ENCODE results near the gene ASIC2.

ASIC2 gene

GRCh38 chr17:33057564-33057963, 235.5 kb downstream of the ASIC2 start:
- no peak for DNase-seq (ENCODE audit: low read depth)

- no peak for DNase-seq (ENCODE audit: low read depth)
Observed at GRCh38 chr17:33056399-33057146, 236.5 kb downstream of the ASIC2 start.

DNA sequence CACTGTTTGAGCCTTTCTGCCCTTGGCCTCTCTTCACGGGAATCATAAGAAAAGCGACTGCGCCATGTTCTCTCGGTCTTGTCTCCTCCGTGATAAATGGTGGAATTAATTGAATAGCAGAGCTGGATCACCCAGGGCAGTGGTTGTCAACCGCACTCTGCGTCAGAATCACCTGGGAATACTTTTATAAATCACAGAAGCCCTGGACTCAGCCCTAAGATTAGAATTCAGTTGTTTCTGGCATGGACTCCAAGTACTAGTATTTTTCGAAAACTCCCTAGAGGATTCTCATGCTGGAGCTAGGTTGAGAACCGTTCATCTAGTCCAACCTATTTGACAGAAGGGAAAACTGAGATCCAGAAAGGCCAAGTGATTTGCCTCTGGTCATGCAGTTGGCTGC, 237.3 kb downstream of the ASIC2 start:
- DNase-seq (ENCODE audit: low read depth) = no peak

DNA sequence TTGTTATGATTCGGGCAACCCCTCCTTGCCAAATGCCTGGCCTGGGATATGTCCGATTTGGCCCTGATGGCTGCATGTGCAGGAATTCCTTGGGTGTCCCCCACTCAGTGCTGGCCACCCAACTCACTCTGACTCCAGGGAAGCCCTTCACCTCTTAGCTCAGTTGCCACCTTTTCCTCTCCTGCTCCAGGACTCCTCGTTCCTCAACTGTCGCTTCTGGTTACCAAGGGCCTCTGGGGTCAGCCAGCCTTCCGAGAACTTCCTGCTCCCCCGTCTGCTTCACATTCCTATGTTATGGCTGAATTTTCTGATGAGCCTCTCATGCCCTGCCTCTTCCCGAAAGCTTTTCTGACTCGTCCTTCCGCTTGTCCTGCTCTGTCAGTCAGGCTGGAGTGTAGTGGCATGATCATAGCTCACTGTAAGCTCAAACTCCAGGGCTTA, 237.9 kb downstream of the ASIC2 start:
- DNase-seq (ENCODE audit: low read depth) = no peak

DNA sequence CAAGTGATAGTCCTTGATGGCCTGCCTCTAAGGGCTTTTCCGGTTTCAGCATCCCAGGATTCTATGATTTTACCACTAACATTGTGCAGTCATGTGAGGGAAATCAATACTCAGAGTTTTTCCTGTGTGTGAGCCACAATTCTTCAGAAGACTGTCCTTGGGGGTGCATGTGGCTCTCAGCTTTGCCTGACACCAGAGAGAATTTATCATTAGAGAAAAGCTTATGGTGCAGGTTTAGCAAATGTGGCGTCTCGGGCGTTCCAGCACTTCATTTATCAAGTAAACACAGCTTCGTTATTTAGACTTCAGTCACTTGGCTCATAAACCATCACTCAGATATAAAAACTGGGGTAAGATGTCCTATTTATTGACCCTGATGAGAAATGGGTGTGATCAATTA, 238.7 kb downstream of the ASIC2 start:
- DNase-seq (ENCODE audit: low read depth) = no peak

DNA sequence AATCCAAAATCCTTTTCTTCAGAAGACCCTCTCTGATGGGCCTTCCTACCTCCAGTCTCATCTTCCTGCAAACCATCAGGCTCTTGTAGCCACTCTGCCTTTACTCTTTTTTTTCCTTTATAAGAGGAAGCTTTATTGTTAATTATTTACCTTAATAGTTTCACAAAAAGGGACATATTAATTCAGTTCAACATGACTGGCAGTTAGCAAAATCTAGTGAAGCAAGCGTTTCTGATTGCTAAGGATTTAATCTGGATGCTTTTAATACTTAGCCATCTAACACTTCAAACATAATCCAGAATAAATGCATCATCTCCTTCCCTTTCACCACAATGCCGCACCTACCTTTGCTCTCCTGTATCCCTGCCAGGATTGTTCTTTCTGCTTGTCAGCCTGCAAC, 239.4 kb downstream of the ASIC2 start:
- DNase-seq (ENCODE audit: low read depth) = no peak

DNA sequence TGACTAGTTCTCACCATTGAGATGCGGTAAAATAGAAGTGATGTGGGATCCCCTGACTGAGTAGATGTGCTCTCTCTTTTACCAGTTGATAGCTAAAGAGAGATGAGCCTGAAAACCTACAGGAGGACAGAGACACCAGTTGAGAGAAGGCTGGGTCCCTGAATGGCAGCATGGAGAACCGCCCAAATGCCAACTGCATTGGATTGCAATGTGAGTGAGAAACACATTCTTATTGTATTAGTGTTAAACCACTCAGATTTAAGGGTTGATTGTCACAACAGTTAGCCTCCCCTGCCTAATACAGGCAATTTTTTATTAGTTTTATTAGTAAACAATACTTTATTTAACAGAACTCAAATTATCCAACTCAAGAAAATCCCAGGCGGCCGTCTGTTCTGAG, 240.2 kb downstream of the ASIC2 start:
- no peak for DNase-seq (ENCODE audit: low read depth)

- DNase-seq (ENCODE audit: low read depth) = no peak
Observed at GRCh38 chr17:33050611-33051140, 242.4 kb downstream of the ASIC2 start.

DNA sequence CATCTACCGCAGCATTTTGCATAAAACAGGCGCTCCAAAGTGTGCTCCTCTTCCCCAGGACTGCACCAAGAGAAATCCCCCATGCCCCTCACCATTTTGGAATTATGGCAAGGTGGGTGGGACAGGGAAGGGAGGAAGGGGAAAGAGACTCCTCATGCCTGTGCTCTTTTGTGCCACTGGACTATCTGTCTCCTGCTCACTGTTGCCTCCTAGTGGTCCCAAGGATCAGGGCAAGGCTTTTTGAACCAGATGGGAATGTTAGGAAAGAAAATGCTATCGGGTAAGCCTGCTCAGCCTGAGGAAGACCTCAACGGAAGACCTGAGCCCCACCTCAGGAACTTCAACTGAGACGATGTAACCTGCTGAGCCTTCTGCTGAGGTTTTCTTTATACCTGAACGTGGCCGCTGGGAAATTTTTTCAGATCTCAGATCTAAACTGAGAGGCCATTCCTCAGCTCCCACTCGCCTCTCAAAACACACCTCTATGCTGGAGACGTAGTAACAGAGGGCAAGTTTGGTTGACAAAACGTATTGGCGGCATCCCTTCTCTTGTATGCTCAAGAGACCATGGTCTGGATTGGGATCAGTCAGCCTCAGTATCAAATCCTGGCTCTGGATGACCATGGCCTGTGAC, 243.2 kb downstream of the ASIC2 start:
- peak; percentile 21 for DNase-seq (ENCODE audit: low read depth)

DNA sequence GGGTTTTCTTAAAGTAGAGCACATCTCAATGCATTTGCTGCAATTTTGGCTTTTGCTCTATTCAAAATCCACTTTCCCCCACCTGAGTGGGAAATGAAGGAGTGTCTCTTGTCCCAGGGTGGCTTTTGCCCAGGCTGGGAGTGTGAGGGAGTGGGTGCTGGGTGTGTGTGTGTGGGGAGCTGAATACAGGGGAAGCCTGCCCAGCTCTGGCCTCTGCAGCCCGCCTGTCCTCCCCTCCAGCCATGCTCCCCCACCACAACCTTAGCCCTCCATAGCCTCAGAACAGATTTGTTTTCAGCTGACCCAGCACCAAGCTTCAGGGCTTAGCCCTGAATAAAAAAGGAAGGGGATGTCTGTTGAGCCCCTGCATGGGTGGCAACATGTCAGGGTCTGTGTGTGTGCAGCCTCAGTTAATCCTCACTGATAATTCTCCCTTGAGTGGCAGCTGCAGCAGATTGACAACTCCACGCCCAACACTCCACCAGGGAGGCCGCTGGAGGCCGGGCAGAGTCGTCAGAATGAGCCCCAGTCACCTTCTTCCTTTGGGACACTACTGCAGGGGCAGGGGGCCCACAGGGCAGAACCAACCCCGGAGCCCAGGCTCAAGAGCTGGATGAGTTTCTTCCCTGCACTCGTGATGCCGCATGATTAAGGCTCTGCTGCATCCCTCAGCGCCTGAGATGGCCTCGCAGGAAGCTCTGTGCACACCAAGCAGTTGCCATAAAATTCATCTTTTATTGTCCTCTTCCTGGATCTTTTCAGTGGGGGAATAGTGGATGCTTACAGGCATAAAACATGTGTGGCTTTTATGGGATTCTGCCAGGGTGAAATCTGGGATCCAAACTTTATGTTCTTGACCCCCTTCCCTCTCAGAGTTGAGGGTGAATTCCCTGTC, 246.5 kb downstream of the ASIC2 start:
- DNase-seq (ENCODE audit: low read depth) = no peak

GRCh38 chr17:33045216-33045615, 247.9 kb downstream of the ASIC2 start:
- no peak for DNase-seq (ENCODE audit: low read depth)

- no peak for DNase-seq (ENCODE audit: low read depth)
Observed at GRCh38 chr17:33044771-33045170, 248.3 kb downstream of the ASIC2 start.

DNA sequence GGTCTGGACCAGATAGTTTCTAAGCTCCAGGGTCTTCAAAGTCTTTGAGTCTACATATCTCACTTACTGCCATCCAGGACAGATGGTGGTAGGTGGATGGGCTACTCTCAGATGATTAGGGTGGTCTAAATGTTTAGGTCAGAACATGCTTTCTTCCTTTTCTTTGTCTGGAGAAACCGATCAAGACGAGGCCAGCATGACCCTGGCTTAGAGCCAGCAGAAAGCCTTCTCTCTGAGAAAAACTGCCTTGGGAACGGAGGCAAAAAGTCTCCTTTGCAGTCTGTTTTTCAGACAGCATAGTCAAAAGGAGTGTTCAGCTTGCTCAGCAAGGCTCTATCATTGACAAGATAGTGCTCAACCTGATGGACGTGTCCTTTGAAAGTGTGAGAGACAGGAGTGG, 252.6 kb downstream of the ASIC2 start:
- no peak for DNase-seq (ENCODE audit: low read depth)

GRCh38 chr17:33039874-33040273, 253.2 kb downstream of the ASIC2 start:
- peak; percentile 10 for DNase-seq (ENCODE audit: low read depth)

DNA sequence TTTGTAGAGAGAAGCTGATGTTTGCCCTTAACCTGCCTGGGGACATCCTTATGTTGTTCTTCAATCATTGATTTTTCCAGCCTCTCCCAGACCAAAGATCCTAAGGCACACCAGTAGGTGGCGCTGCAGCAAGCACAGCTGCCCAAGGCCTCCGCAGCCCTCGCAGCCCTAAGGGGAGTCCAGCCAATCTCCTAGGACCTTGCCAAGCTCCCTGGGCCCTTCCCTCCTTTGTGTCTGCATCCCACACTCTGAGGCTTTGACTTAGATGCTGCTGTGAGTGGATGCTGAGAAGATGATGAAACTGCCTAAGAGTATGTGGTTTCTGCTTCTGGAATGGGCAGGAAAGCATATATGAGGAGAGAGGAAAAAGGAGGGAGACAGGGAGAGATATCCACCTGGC, 254.4 kb downstream of the ASIC2 start:
- DNase-seq (ENCODE audit: low read depth) = no peak

DNA sequence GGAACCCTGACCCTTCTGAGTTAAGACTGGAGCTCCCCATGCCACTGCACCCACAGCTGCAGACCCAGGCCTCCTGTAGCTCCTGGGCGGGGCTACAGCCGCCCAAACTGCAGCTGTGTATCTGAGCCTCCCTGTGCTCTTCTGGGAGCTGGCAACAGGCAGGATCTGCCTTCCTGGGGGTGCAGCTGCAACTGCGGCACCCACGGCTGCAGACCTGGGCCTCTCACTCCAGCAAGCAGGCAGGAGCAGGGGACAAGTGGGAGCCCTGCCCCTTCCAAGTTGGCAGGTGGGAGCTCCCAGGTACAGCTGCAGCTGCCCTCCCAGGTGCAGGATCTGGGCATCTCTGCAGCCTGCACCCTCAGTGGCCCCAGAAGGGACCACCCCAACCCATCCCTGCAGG, 259.9 kb downstream of the ASIC2 start:
- no peak for DNase-seq (ENCODE audit: low read depth)

DNA sequence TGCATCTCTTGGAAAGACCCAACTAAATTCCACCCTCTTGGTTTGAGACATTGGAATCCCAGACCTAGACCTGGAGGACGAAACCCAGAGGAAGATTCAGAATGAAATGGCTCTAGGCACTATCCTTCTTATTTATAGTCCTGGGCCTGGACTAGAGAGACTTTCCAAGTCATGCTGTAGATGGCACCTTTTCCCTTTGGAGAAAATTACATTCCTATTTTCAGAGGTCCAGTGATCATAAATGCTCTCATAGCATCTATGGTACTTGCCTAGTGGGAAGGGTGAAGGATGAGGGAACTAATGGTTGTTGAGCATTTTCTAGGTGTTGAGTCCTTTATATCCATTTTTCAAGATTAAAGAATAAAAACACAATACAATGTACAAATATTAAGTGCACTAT, 264.3 kb downstream of the ASIC2 start:
- DNase-seq (ENCODE audit: low read depth) = no peak

GRCh38 chr17:33028061-33028460, 265.0 kb downstream of the ASIC2 start:
- DNase-seq (ENCODE audit: low read depth) = no peak

GRCh38 chr17:33024688-33025486, 268.2 kb downstream of the ASIC2 start:
- no peak for DNase-seq (ENCODE audit: low read depth)

GRCh38 chr17:33023790-33024189, 269.3 kb downstream of the ASIC2 start:
- no peak for DNase-seq (ENCODE audit: low read depth)

GRCh38 chr17:33021731-33022408, 271.2 kb downstream of the ASIC2 start:
- no peak for DNase-seq (ENCODE audit: low read depth)

Data from fibroblast of the conjunctiva (primary cell).